ENCODE measurements around the gene PIK3CB. TPM values are rescaled to one million over a fixed set of nuclear protein-coding genes. Genes with fewer than 3 reads are reported as not detected.

Gene PIK3CB
- polyA plus RNA-seq, 3 donors, result 14.1 to 33.6 (median 20.4) TPM

DNA sequence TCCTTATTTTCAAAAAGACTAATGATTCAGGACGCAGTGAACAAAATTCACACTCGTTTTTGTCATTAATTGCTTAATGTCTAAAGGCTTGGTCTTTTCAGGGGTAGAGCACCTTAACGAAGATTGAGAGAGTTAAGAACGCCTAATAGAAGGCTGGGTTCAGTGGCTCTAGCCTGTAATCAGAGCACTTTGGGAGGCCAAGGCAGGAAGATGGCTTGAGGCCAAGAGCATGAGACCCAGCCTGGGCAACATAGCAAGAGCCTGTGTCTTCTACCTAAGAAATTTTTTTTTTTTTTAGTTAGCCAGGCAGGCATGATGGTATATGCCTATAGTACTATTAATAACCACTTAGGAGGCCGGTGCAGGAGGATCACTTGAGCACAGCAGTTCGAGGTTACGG is 7.5 kb downstream of the PIK3CB start:
- Histone ChIP-seq H3K9me3 (replicated peaks in 1 of 2; ENCODE audit: control insufficient read depth in 1 of 2, insufficient read depth in 1 of 2, low read length in 2 of 2) (no peaks in the 10 kb centered on the region), H3K79me2 (ENCODE audit: insufficient read depth, low read length) (peaks cover 97% of the 10 kb centered on the region), H3K9ac (ENCODE audit: insufficient read depth, low read length, poor library complexity, severe bottlenecking) (no peak overlapping the region), H3K4me3 (replicated peaks in 1 of 3; ENCODE audit: low read depth in 2 of 3, low read length in 3 of 3) (no peak overlapping the region), H3K4me2 (replicated peaks; ENCODE audit: extremely low read depth, low read length, poor library complexity, severe bottlenecking) (no peak overlapping the region), H3K27me3 (ENCODE audit: control insufficient read depth in 2 of 2, insufficient read depth in 2 of 2, low read length in 2 of 2) (no peaks in the 10 kb centered on the region), H2AFZ (ENCODE audit: insufficient read depth, low read depth, low read length, poor library complexity, severe bottlenecking) (no peak overlapping the region), H4K20me1 (ENCODE audit: insufficient read depth, low read length) (peaks cover 62% of the 10 kb centered on the region), H3K27ac (ENCODE audit: low read depth in 1 of 2, low read length in 2 of 2) (peak overlapping the region; percentile 9 to 70), H3K36me3 (replicated peaks in 1 of 2; ENCODE audit: control insufficient read depth in 1 of 2, insufficient read depth in 2 of 2, low read length in 2 of 2) (peaks cover 5 to 21% of the 10 kb centered on the region in 2 donors), H3K4me1 (ENCODE audit: control insufficient read depth in 1 of 2, insufficient read depth in 2 of 2, low read length in 2 of 2) (peaks cover 16% of the 10 kb centered on the region in 2 donors)
- Mint-ChIP-seq H3K9me3 (peaks cover 0 to 4% (median 0%) of the 10 kb centered on the region in 7 donors), H3K4me3 (no peak overlapping the region), H3K27ac (peak overlapping the region in 6 of 7 donors; percentile 19 to 85 (median 71)), H3K4me1 (peaks cover 33% of the 10 kb centered on the region), H3K36me3 (peaks cover 18 to 34% of the 10 kb centered on the region in 2 donors), H3K27me3 (ENCODE audit: low read depth in 3 of 3) (peaks cover 0 to 2% (median 2%) of the 10 kb centered on the region in 3 donors)
- peak in 1 of 3 donors; percentile 32 for DNase-seq
- intact Hi-C loops (cut with micrococcal nuclease), result no loop called here
- TF ChIP-seq, protein P1, sequence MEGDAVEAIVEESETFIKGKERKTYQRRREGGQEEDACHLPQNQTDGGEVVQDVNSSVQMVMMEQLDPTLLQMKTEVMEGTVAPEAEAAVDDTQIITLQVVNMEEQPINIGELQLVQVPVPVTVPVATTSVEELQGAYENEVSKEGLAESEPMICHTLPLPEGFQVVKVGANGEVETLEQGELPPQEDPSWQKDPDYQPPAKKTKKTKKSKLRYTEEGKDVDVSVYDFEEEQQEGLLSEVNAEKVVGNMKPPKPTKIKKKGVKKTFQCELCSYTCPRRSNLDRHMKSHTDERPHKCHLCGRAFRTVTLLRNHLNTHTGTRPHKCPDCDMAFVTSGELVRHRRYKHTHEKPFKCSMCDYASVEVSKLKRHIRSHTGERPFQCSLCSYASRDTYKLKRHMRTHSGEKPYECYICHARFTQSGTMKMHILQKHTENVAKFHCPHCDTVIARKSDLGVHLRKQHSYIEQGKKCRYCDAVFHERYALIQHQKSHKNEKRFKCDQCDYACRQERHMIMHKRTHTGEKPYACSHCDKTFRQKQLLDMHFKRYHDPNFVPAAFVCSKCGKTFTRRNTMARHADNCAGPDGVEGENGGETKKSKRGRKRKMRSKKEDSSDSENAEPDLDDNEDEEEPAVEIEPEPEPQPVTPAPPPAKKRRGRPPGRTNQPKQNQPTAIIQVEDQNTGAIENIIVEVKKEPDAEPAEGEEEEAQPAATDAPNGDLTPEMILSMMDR (IDR thresholded peaks at IDR 0.05), result no peak
- WGBS (ENCODE audit: insufficient coverage), result 56% methylated on average over 6 of the region's 7 CpGs

DNA sequence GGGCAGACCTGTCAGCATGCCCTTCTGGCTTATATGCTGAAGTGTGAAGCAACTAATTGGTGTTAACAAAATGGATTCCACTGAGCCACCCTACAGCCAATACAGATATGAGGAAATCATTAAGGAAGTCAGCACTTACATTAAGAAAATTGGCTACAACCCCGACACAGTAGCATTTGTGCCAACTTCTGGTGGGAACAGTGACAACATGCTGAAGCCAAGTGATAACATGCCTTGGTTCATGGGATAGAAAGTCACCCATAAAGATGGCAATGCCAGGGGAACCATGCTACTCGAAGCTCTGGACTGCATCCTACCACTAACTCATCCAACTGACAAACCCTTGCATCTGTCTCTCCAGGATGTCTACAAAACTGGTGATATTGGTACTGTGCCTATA is 9.4 kb downstream of the PIK3CB start:
- Histone ChIP-seq H3K36me3 (replicated peaks in 1 of 2; ENCODE audit: control insufficient read depth in 1 of 2, insufficient read depth in 2 of 2, low read length in 2 of 2) (peaks cover 5 to 21% of the 10 kb centered on the region in 2 donors), H3K27me3 (ENCODE audit: control insufficient read depth in 2 of 2, insufficient read depth in 2 of 2, low read length in 2 of 2) (no peaks in the 10 kb centered on the region), H3K4me2 (replicated peaks; ENCODE audit: extremely low read depth, low read length, poor library complexity, severe bottlenecking) (no peak overlapping the region), H3K9me3 (replicated peaks in 1 of 2; ENCODE audit: control insufficient read depth in 1 of 2, insufficient read depth in 1 of 2, low read length in 2 of 2) (no peaks in the 10 kb centered on the region), H2AFZ (ENCODE audit: insufficient read depth, low read depth, low read length, poor library complexity, severe bottlenecking) (no peak overlapping the region), H3K27ac (ENCODE audit: low read depth in 1 of 2, low read length in 2 of 2) (peak overlapping the region in 1 of 2 donors; percentile 54), H3K4me3 (replicated peaks in 1 of 3; ENCODE audit: low read depth in 2 of 3, low read length in 3 of 3) (no peak overlapping the region), H3K79me2 (ENCODE audit: insufficient read depth, low read length) (peaks cover 98% of the 10 kb centered on the region), H4K20me1 (ENCODE audit: insufficient read depth, low read length) (peaks cover 60% of the 10 kb centered on the region), H3K9ac (ENCODE audit: insufficient read depth, low read length, poor library complexity, severe bottlenecking) (no peak overlapping the region), H3K4me1 (ENCODE audit: control insufficient read depth in 1 of 2, insufficient read depth in 2 of 2, low read length in 2 of 2) (peaks cover 11 to 14% of the 10 kb centered on the region in 2 donors)
- intact Hi-C loops (cut with micrococcal nuclease), result no loop called here
- H3K4me1 Mint-ChIP-seq, result peaks cover 27% of the 10 kb centered on the region
- H3K4me3 Mint-ChIP-seq, result no peak overlapping the region
- H3K27me3 Mint-ChIP-seq (ENCODE audit: low read depth in 3 of 3), result peaks cover 0 to 2% (median 2%) of the 10 kb centered on the region in 3 donors
- peak overlapping the region in 6 of 7 donors; percentile 44 to 76 (median 62) for H3K27ac Mint-ChIP-seq
- no CpG with 5 or more reads among the region's 2 CpGs for WGBS (ENCODE audit: insufficient coverage)
- peaks cover 18 to 33% of the 10 kb centered on the region in 2 donors for H3K36me3 Mint-ChIP-seq
- TF ChIP-seq, protein P1 (IDR thresholded peaks at IDR 0.05), result no peak
- H3K9me3 Mint-ChIP-seq, result peaks cover 0 to 5% (median 0%) of the 10 kb centered on the region in 7 donors
- DNase-seq, result peak in 1 of 3 donors; percentile 11

All from CD14-positive monocyte (primary cell).